Loucy (cell line): ENCODE measurements around the gene ZNF688.

ENCODE experiments used
- H2AFZ ChIP-seq: fragments of 200-600 bp; sonication (generic); 2 replicates; pipeline ENCODE4 v1.6.0; 2016; ENCODE audit warnings: antibody characterized with exemption, mild to moderate bottlenecking, low read length, moderate library complexity
- H3F3A ChIP-seq: fragments of 200-600 bp; 2 replicates; pipeline ENCODE4 v1.6.0; 2016; ENCODE audit warnings: antibody characterized with exemption, low read depth, mild to moderate bottlenecking
- H3K27me3 ChIP-seq: fragments of 200-600 bp; sonication (generic); 2 replicates; pipeline ENCODE4 v1.6.1; 2014; ENCODE audit warnings: low read length, mild to moderate bottlenecking; ENCODE audit not compliant: insufficient read depth, poor library complexity, severe bottlenecking
- H3K36me3 ChIP-seq: fragments of 200-600 bp; sonication (generic); 2 replicates; pipeline ENCODE4 v1.6.1; 2016; ENCODE audit warnings: low read length; ENCODE audit not compliant: insufficient read depth
- H3K4me1 ChIP-seq: fragments of 200-600 bp; sonication (generic); 2 replicates; pipeline ENCODE4 v1.5.1; 2014; ENCODE audit warnings: low read length, mild to moderate bottlenecking; ENCODE audit not compliant: insufficient read depth, poor library complexity, severe bottlenecking
- H3K4me2 ChIP-seq: fragments of 200-600 bp; sonication (generic); 2 replicates; pipeline ENCODE4 v1.6.0; 2014; ENCODE audit warnings: antibody characterized with exemption, low read length, low read depth, mild to moderate bottlenecking; ENCODE audit not compliant: poor library complexity, severe bottlenecking
- H3K4me3 ChIP-seq: fragments of 200-600 bp; sonication (generic); 2 replicates; pipeline ENCODE4 v1.5.1; 2014; ENCODE audit warnings: low read length, mild to moderate bottlenecking, mixed read lengths; ENCODE audit not compliant: poor library complexity, severe bottlenecking
- H3K79me2 ChIP-seq: fragments of 200-600 bp; sonication (generic); 2 replicates; pipeline ENCODE4 v1.6.1; 2014; ENCODE audit warnings: low read length; ENCODE audit not compliant: insufficient read depth
- H3K9ac ChIP-seq: fragments of 200-600 bp; sonication (generic); 2 replicates; pipeline ENCODE4 v1.6.0; 2014; ENCODE audit warnings: mild to moderate bottlenecking, low read depth, low read length, moderate library complexity; ENCODE audit not compliant: poor library complexity, severe bottlenecking
- H3K9me2 ChIP-seq: fragments of 200-600 bp; sonication (generic); replicated peaks from 2 replicates; pipeline ENCODE4 v1.6.1; 2016; ENCODE audit warnings: low read depth, low read length, mixed read lengths
- H3K9me3 ChIP-seq: fragments of 200-600 bp; sonication (generic); 2 replicates; pipeline ENCODE4 v1.6.1; 2014; ENCODE audit warnings: mild to moderate bottlenecking, antibody characterized with exemption, low read length, low read depth; ENCODE audit not compliant: insufficient read depth
- H4K20me1 ChIP-seq: fragments of 200-600 bp; sonication (generic); 2 replicates; pipeline ENCODE4 v1.6.0; 2014; ENCODE audit warnings: antibody characterized with exemption, low read length, mild to moderate bottlenecking; ENCODE audit not compliant: insufficient read depth, poor library complexity, severe bottlenecking
- EZH2phosphoT487 ChIP-seq: fragments of 200-600 bp; IDR thresholded peaks from 2 replicates; pipeline ENCODE4 v1.6.1; 2018; ENCODE audit warnings: antibody characterized with exemption, mild to moderate bottlenecking, moderate library complexity, borderline replicate concordance
- TF ChIP-seq, protein P1 (sequence below): fragments of 200-600 bp; sonication (generic); conservative IDR thresholded peaks from 2 replicates; pipeline ENCODE4 v1.5.1; 2014; ENCODE audit warnings: mild to moderate bottlenecking, antibody characterized with exemption, low read length

Gene ZNF688

DNA sequence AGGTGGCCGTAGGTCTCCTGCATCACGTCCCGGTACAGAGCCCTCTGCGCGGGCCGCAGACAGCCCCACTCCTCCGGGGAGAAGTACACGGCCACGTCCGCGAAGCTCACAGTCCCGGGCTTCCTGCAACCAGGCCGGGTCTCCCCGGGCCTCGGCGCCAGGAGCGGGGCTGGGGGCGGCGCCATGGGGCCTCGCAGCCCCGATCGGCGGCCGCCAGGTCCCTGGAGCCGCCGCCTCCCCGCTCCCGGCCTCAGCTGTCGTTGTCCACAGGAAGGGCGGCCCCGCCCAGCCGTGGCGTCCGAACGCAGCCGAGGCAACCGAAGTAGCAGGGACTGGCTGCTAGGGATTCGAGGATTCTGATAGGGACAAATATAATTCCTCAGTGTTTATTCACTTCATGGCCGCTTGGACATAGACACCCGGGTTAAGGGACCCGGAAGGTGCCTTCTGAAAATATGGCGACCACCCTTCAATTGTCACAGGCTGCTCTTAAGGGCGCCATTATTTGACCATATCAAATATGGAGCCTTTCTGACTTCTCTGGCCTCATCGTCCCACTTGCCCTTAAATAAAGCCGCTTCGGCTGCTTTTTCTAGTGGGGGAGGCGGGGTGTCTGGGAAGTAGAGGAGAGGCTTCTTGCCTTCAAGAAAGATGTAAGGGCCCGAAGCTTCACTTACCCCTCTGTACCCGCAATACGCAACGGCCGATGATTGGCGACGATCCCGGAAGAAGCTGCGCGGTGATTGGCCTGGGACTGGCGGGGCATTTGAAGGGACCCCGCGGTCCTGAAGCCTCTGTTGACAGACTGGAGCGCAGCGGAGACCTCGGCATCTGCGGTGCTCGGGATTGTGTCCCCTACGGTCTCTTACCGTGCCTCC, at the start of gene ZNF688:
TSS of gene ZNF688 (minus strand) at position 270 of the 878 bp plus-strand sequence. CDS start at position 185, 85 bp downstream.
- Histone ChIP-seq H3K79me2 (peaks cover 22% of the 10 kb centered on the region), H4K20me1 (no peaks in the 10 kb centered on the region)
- TF ChIP-seq, protein P1, sequence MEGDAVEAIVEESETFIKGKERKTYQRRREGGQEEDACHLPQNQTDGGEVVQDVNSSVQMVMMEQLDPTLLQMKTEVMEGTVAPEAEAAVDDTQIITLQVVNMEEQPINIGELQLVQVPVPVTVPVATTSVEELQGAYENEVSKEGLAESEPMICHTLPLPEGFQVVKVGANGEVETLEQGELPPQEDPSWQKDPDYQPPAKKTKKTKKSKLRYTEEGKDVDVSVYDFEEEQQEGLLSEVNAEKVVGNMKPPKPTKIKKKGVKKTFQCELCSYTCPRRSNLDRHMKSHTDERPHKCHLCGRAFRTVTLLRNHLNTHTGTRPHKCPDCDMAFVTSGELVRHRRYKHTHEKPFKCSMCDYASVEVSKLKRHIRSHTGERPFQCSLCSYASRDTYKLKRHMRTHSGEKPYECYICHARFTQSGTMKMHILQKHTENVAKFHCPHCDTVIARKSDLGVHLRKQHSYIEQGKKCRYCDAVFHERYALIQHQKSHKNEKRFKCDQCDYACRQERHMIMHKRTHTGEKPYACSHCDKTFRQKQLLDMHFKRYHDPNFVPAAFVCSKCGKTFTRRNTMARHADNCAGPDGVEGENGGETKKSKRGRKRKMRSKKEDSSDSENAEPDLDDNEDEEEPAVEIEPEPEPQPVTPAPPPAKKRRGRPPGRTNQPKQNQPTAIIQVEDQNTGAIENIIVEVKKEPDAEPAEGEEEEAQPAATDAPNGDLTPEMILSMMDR, result no peak
- TF ChIP-seq EZH2phosphoT487, result no peak

DNA sequence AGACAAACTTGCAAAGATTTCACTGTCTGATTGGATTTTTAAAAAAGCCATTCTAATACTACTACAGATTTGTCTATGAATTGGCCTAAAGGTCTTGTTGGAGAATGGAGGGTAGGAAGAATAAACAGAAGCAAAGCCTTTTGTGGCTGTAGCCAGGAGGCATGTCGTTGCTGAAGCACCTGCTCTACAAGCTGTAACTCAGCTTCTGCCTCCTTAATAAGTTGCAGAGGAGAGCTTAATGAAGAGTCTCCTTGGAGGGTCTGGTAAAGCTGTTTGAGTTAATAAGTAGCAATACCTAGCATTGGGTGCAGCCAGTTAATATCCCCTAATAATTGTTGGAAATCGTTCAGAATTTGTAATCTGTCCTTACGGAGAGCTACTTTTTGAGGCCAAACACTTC, 48.7 kb upstream of the ZNF688 start:
- TF ChIP-seq, protein P1, result no peak
- TF ChIP-seq EZH2phosphoT487, result no peak
- Histone ChIP-seq H2AFZ (no peak overlapping the region), H3K4me2 (no peak overlapping the region), H3K9me3 (no peaks in the 10 kb centered on the region), H3F3A (no peaks in the 10 kb centered on the region), H3K79me2 (no peaks in the 10 kb centered on the region), H4K20me1 (no peaks in the 10 kb centered on the region), H3K9me2 (no peaks in the 10 kb centered on the region), H3K9ac (no peak overlapping the region), H3K27me3 (no peaks in the 10 kb centered on the region), H3K4me1 (peaks cover 10% of the 10 kb centered on the region), H3K4me3 (no peak overlapping the region), H3K36me3 (no peaks in the 10 kb centered on the region)

More for the DNA sequence above, at the start of gene ZNF688:
- no peaks in the 10 kb centered on the region for H3K27me3 ChIP-seq
- H3K4me1 ChIP-seq, result peaks cover 29% of the 10 kb centered on the region
- H3K4me2 ChIP-seq, result peak within 1 kb of the TSS; percentile 91
- peak within 1 kb of the TSS; percentile 96 for H3K4me3 ChIP-seq
- no peaks in the 10 kb centered on the region for H3K36me3 ChIP-seq
- no peaks in the 10 kb centered on the region for H3K9me3 ChIP-seq
- H3K9ac ChIP-seq, result peak within 1 kb of the TSS; percentile 93
- no peaks in the 10 kb centered on the region for H3F3A ChIP-seq
- H3K9me2 ChIP-seq, result no peaks in the 10 kb centered on the region
- H2AFZ ChIP-seq, result peak within 1 kb of the TSS; percentile 84

DNA sequence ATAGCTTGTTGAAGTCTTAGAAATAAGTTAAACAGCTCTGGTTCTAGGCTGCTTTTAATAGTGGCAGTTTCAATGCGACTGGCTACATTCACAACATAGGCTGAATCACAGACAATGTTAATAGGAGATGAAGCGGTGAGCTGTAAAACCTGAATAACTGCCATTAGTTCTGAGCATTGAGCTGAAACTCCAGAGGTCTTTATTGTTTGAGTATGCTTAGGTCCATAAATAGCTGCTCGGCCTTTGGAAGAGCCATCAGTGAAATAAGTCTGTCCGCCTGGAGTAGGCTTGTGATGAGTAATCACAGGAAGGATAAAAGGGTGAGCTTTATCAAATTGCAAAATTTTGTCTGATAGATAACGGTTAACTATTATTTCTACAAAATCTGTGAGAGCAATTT, 48.1 kb upstream of the ZNF688 start:
- no peaks in the 10 kb centered on the region for H3K79me2 ChIP-seq
- H3K36me3 ChIP-seq, result no peaks in the 10 kb centered on the region
- no peaks in the 10 kb centered on the region for H3K9me2 ChIP-seq
- H3K9ac ChIP-seq, result no peak overlapping the region
- no peaks in the 10 kb centered on the region for H3K27me3 ChIP-seq
- no peak for TF ChIP-seq EZH2phosphoT487
- TF ChIP-seq, protein P1, result no peak
- H2AFZ ChIP-seq, result no peak overlapping the region
- no peak overlapping the region for H3K4me3 ChIP-seq
- no peak overlapping the region for H3K4me2 ChIP-seq
- no peaks in the 10 kb centered on the region for H3F3A ChIP-seq
- no peaks in the 10 kb centered on the region for H4K20me1 ChIP-seq
- H3K9me3 ChIP-seq, result no peaks in the 10 kb centered on the region
- peaks cover 12% of the 10 kb centered on the region for H3K4me1 ChIP-seq
